ENCODE results near the gene TYW1B. TPM values are rescaled to one million over a fixed set of nuclear protein-coding genes. Genes with fewer than 3 reads are reported as not detected.
"Not testable (repeated sequence)": the region's sequence is repeated elsewhere in the genome, so short reads cannot be mapped to it uniquely, and the experiment has no call there.

TYW1B gene
- total RNA-seq, 1 donor from 2014 or later, result 2.0 TPM

DNA sequence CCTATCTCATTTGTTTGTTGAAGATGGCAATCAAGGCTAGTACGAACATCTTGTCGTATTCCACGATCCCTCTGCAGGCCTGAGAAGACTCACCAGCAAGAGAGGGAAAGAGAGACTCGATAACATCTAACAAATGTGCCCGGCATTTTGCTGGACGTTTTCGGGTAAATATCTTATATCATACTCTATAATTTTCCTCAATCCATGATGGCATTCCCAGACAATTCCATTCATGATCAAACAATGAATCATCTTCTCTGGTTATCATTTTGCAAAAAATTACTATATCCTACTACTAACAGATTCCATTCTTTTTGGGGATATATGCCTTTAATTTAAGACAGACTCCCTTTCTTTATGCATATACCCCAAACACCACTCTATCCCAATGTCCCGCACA is 118.1 kb downstream of the TYW1B start:
- Histone ChIP-seq H3K9me3 (ENCODE audit: insufficient read depth, low read depth, low read length) (no peaks in the 10 kb centered on the region), H3K27me3 (ENCODE audit: insufficient read depth, low read length) (no peaks in the 10 kb centered on the region), H3K4me1 (ENCODE audit: insufficient read depth, low read length) (no peaks in the 10 kb centered on the region), H3K4me3 (ENCODE audit: insufficient read depth, low read depth, low read length) (no peak overlapping the region), H3K4me2 (ENCODE audit: low read length) (no peak overlapping the region), H3K9ac (ENCODE audit: low read length) (no peak overlapping the region), H3K36me3 (ENCODE audit: insufficient read depth, low read length) (no peaks in the 10 kb centered on the region), H2AFZ (ENCODE audit: low read depth, low read length) (no peak overlapping the region), H3K79me2 (ENCODE audit: insufficient read depth, low read length) (no peaks in the 10 kb centered on the region), H3K27ac (ENCODE audit: low read depth, low read length) (no peak overlapping the region), H4K20me1 (ENCODE audit: insufficient read depth, low read length) (no peaks in the 10 kb centered on the region)
- H3K27me3 Mint-ChIP-seq (ENCODE audit: low read depth, unreplicated experiment), result no peaks in the 10 kb centered on the region
- no peak for TF ChIP-seq EZH2 (IDR thresholded peaks at IDR 0.05; ENCODE audit: insufficient read depth, low read length)
- TF ChIP-seq, protein P1, sequence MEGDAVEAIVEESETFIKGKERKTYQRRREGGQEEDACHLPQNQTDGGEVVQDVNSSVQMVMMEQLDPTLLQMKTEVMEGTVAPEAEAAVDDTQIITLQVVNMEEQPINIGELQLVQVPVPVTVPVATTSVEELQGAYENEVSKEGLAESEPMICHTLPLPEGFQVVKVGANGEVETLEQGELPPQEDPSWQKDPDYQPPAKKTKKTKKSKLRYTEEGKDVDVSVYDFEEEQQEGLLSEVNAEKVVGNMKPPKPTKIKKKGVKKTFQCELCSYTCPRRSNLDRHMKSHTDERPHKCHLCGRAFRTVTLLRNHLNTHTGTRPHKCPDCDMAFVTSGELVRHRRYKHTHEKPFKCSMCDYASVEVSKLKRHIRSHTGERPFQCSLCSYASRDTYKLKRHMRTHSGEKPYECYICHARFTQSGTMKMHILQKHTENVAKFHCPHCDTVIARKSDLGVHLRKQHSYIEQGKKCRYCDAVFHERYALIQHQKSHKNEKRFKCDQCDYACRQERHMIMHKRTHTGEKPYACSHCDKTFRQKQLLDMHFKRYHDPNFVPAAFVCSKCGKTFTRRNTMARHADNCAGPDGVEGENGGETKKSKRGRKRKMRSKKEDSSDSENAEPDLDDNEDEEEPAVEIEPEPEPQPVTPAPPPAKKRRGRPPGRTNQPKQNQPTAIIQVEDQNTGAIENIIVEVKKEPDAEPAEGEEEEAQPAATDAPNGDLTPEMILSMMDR (IDR thresholded peaks at IDR 0.05; ENCODE audit: insufficient read depth, low read depth, low read length), result no peak
- DNase-seq (ENCODE audit: low read depth), result peak; percentile 13
- H3K36me3 Mint-ChIP-seq (ENCODE audit: low read depth, unreplicated experiment), result peaks cover 12% of the 10 kb centered on the region
- H3K9me3 Mint-ChIP-seq (ENCODE audit: unreplicated experiment), result peaks cover 4% of the 10 kb centered on the region
- H3K4me3 Mint-ChIP-seq (ENCODE audit: unreplicated experiment), result no peak overlapping the region
- peaks cover 18% of the 10 kb centered on the region for H3K4me1 Mint-ChIP-seq (ENCODE audit: low read depth, unreplicated experiment)
- no peak for FAIRE-seq
- H3K27ac Mint-ChIP-seq (ENCODE audit: unreplicated experiment), result no peak overlapping the region

DNA sequence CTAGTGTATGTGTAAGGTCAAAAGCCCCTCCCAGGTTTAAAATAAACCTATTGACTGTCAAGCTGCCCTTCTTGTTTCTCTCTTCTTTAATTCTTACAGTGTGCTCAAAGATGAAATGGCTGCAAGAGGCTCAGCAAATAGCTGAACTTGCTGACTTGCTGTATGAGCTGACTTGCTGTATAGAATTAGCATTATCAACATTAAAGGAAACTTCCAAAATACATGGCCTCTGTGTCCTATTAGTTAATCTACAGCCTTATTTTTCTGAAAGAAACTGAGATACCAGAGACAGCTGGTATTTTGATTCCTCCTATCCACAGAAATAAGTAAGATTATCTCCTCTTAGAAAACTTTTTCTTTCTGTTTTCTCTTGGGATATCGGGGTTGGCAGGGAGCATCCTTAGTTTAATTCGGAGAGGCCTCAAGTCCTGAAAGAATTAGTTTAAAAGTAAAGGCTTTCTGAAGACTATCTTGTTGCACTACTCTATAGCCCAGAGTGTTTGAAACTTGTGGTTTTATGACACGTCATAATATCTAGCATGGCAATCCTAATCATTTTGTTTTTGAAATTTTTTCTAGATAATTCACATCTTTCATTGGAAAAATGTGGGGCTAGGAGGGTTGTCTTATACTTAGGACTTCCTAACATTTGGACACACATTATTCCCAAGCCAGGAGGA is 119.5 kb downstream of the TYW1B start:
- H3K27me3 Mint-ChIP-seq (ENCODE audit: low read depth, unreplicated experiment); H3K9ac ChIP-seq (ENCODE audit: low read length); H3K9me3 ChIP-seq (ENCODE audit: insufficient read depth, low read depth, low read length); H3K36me3 ChIP-seq (ENCODE audit: insufficient read depth, low read length); H2AFZ ChIP-seq (ENCODE audit: low read depth, low read length); DNase-seq (ENCODE audit: low read depth); H3K4me3 Mint-ChIP-seq (ENCODE audit: unreplicated experiment); H4K20me1 ChIP-seq (ENCODE audit: insufficient read depth, low read length); H3K27ac Mint-ChIP-seq (ENCODE audit: unreplicated experiment); H3K9me3 Mint-ChIP-seq (ENCODE audit: unreplicated experiment); H3K27me3 ChIP-seq (ENCODE audit: insufficient read depth, low read length); H3K27ac ChIP-seq (ENCODE audit: low read depth, low read length); H3K4me1 ChIP-seq (ENCODE audit: insufficient read depth, low read length); H3K4me2 ChIP-seq (ENCODE audit: low read length); H3K79me2 ChIP-seq (ENCODE audit: insufficient read depth, low read length); H3K4me3 ChIP-seq (ENCODE audit: insufficient read depth, low read depth, low read length): not testable (repeated sequence)
- FAIRE-seq, result peak; percentile 5
- Mint-ChIP-seq H3K4me1 (ENCODE audit: low read depth, unreplicated experiment) (peaks cover 18% of the 10 kb centered on the region), H3K36me3 (ENCODE audit: low read depth, unreplicated experiment) (peaks cover 12% of the 10 kb centered on the region)

DNA sequence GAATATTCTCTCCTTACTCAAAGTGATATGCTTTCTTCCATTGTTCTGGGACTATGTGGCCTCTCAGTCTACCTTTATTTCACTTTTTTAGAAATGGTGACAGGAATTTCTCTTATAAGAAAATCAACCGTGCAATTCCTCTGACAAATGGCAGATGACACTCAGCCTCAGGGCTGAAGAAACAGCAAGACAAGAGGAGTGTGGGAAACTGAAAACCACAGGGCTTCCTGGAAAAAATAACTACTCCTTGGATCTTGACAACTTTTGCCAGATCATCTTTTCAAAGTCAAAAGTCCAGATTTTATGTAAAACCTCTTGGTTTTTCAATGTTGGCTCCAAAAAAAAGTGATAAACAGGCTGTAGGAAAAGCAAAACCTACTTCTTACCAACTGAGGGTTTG is 121.5 kb downstream of the TYW1B start:
- no peak overlapping the region for H3K4me3 Mint-ChIP-seq (ENCODE audit: unreplicated experiment)
- Histone ChIP-seq H3K79me2 (ENCODE audit: insufficient read depth, low read length) (no peaks in the 10 kb centered on the region), H2AFZ (ENCODE audit: low read depth, low read length) (no peak overlapping the region), H3K4me1 (ENCODE audit: insufficient read depth, low read length) (no peaks in the 10 kb centered on the region), H3K4me2 (ENCODE audit: low read length) (no peak overlapping the region), H3K27me3 (ENCODE audit: insufficient read depth, low read length) (no peaks in the 10 kb centered on the region), H3K27ac (ENCODE audit: low read depth, low read length) (no peak overlapping the region), H3K36me3 (ENCODE audit: insufficient read depth, low read length) (no peaks in the 10 kb centered on the region), H3K4me3 (ENCODE audit: insufficient read depth, low read depth, low read length) (no peak overlapping the region), H4K20me1 (ENCODE audit: insufficient read depth, low read length) (no peaks in the 10 kb centered on the region), H3K9ac (ENCODE audit: low read length) (no peak overlapping the region), H3K9me3 (ENCODE audit: insufficient read depth, low read depth, low read length) (no peaks in the 10 kb centered on the region)
- FAIRE-seq (no peak), DNase-seq (ENCODE audit: low read depth) (no peak)
- peaks cover 4% of the 10 kb centered on the region for H3K9me3 Mint-ChIP-seq (ENCODE audit: unreplicated experiment)
- TF ChIP-seq, protein P1 (IDR thresholded peaks at IDR 0.05; ENCODE audit: insufficient read depth, low read depth, low read length), result no peak
- no peak for TF ChIP-seq EZH2 (IDR thresholded peaks at IDR 0.05; ENCODE audit: insufficient read depth, low read length)
- peaks cover 18% of the 10 kb centered on the region for H3K4me1 Mint-ChIP-seq (ENCODE audit: low read depth, unreplicated experiment)
- peaks cover 7% of the 10 kb centered on the region for H3K36me3 Mint-ChIP-seq (ENCODE audit: low read depth, unreplicated experiment)
- no peaks in the 10 kb centered on the region for H3K27me3 Mint-ChIP-seq (ENCODE audit: low read depth, unreplicated experiment)
- peak overlapping the region; percentile 38 for H3K27ac Mint-ChIP-seq (ENCODE audit: unreplicated experiment)

DNA sequence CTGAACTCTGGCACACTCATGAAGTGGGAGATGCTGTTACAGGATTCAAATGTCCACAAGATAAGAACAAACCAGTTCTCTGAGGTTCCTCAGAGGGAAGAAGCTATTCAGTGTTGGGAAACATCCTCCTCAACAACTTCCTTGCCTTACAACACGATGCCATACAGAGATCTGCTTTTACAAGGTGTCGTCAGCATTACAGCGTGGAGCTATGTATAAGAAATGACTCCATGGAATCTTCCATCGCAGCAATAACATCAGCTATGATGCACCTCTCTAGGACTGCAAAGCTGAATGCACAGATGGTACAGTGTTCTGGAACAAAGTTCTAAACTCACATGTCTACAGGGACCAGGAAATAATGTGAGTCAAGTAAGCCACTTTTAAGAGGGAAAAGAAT is 122.3 kb downstream of the TYW1B start:
- peaks cover 15% of the 10 kb centered on the region for H3K4me1 Mint-ChIP-seq (ENCODE audit: low read depth, unreplicated experiment)
- H3K27me3 Mint-ChIP-seq (ENCODE audit: low read depth, unreplicated experiment); H2AFZ ChIP-seq (ENCODE audit: low read depth, low read length); H3K9me3 ChIP-seq (ENCODE audit: insufficient read depth, low read depth, low read length); H3K27ac ChIP-seq (ENCODE audit: low read depth, low read length); H3K79me2 ChIP-seq (ENCODE audit: insufficient read depth, low read length); H3K4me2 ChIP-seq (ENCODE audit: low read length); H3K27me3 ChIP-seq (ENCODE audit: insufficient read depth, low read length); H3K36me3 ChIP-seq (ENCODE audit: insufficient read depth, low read length); DNase-seq (ENCODE audit: low read depth); H3K4me3 ChIP-seq (ENCODE audit: insufficient read depth, low read depth, low read length); H3K9me3 Mint-ChIP-seq (ENCODE audit: unreplicated experiment); H3K4me3 Mint-ChIP-seq (ENCODE audit: unreplicated experiment); H3K9ac ChIP-seq (ENCODE audit: low read length); H3K36me3 Mint-ChIP-seq (ENCODE audit: low read depth, unreplicated experiment); H4K20me1 ChIP-seq (ENCODE audit: insufficient read depth, low read length); H3K4me1 ChIP-seq (ENCODE audit: insufficient read depth, low read length); H3K27ac Mint-ChIP-seq (ENCODE audit: unreplicated experiment): not testable (repeated sequence)
- FAIRE-seq, result peak; percentile 17

All from astrocyte (in vitro differentiated cells and primary cell).